ENCODE data around the gene APOOL. TPM values are rescaled to one million over a fixed set of nuclear protein-coding genes. Genes with fewer than 3 reads are reported as not detected.
"Not testable (repeated sequence)": the region's sequence is repeated elsewhere in the genome, so short reads cannot be mapped to it uniquely, and the experiment has no call there.

APOOL gene
- total RNA-seq, 1 experiment from 2014 or later = 3.4 TPM

DNA sequence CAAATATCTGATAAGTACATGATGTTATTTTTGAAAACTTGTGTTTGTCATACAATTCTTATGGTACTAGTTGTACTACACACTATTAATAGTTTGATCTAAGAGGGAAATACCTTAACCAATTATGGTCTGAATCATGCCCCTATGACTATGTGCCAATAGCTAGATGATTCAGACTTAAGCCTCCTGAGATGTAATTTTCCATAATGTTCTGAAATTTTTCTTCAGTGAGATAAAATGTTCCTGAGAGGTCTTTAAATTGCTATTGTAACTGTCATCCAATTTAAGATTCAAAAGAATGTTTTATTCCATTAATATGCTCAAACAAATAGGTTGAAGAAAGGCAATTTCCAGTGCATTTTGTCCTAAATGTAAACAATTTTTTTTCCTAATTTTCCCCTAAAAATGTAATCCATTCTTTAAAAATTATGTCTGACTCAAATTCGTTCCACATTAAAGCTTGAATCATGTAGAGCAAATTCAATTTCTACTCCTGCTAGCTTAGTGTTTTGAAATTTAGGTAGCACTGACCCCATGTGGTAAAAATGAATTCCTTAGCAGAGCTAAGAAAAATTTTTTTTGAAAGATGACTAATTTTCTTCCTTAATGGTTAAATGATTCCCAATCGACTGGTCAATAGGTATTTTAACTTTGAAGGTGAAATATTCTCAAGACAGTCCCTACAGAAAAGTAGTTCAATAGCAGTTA lies 49.1 kb downstream of the APOOL start:
- in situ Hi-C loops (cut with HindIII; ENCODE audit: low pct_unique_long_range_greater_than_20kb, low sequenced_read_pairs) = no loop called here
- DNase-seq (ENCODE audit: low read depth) = no peak

DNA sequence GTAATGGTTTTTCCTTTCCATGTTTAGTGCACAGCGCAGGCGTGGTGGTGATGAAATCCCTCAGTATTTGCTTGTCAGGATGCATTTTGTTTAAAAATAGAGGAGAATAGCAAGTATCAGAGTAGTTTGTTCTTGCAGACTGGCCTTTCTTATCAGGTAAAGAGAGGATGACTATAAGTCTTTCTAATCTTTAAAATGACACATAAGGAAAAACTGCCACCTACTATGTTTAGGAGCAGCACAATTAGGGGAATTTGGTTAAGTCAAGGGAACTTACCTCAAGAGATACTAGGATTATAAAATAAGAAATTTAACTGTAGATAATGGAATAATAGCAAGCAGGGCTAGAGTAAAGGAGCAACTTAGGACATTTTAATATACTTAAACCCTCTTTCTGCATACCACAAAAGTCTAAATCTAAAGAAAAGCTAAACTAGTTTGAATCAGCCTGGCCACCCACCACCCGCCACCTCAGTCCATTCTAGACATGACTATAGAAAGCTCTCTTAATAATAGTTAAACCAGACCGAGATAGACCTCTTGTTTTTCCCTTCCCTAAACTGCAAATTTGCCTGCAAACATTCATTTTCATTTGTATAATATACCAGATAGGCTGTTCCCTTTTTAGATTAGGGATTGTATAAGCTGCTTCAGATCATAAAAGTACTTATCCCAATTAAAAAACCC lies 62.0 kb downstream of the APOOL start:
- DNase-seq (ENCODE audit: low read depth) = no peak
- in situ Hi-C loops (cut with HindIII; ENCODE audit: low pct_unique_long_range_greater_than_20kb, low sequenced_read_pairs) = no loop called here

DNA sequence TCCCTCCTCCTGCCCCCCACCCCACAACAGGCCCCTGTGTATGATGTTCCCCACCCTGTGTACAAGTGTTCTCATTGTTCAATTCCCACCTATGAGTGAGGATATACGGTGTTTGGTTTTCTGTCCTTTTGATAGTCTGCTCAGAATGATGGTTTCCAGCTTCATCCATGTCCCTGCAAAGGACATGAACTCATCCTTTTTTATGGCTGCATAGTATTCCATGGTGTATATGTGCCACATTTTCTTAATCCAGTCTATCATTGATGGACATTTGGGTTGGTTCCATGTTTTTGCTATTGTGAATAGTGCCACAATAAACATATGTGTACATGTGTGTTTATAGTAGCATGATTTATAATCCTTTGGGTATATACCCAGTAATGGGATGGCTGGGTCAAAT lies 73.6 kb downstream of the APOOL start:
- in situ Hi-C loops (cut with HindIII; ENCODE audit: low pct_unique_long_range_greater_than_20kb, low sequenced_read_pairs) = not testable (repeated sequence)

DNA sequence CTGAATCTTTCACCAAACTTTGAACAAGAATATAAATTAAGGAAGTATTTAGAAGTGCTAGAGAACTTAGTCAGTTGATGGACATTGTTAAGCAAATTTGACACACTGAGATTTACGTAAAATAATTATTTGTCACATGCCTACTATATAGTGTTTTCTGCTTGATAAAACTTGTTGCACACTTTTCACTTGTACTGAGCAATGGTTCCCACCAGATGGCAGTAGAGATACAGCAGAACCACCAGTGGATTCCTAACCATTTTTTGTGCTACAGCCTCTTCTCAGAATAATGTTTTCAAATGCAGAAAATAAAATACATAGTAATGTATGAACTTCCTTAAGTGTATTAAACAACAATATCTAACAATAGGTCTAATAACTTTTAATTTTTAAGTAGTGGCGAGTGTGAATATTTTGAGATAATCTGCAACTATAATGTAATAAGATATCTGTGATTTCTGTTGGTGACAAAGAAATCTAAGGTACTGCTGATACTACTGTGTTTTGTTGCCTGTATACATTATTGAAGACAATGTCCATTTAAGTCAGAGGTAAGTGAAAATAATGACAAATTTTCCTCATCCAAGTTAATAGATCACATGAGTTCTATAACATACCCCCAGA lies 81.2 kb downstream of the APOOL start:
- no peak for DNase-seq (ENCODE audit: low read depth)
- in situ Hi-C loops (cut with HindIII; ENCODE audit: low pct_unique_long_range_greater_than_20kb, low sequenced_read_pairs) = no loop called here

More for the DNA sequence above, 73.6 kb downstream of the APOOL start:
- not testable (repeated sequence) for DNase-seq (ENCODE audit: low read depth)

DNA sequence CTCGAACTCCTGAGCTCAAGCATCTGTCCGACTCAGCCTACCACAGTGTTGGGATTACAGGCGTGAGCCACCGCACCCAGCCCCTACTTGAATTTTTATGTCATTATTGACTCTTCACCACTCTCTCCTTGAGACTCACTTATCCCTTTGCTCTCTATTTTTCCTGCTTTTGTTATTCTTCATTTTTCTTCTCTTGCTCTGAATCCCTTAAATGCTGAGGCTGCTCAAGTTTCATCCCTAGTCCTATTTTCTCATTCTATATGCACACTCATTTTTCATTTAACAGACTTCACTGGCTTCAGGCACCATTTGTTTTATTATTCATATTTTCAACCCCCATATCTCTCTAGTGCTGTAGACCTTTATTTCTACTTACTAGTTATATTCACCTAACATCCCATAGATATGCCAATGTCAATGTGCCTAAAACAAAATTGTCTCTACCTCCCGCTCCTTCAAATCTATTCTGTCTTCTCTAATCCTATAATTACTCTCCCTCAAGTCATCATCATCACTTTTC lies 85.7 kb downstream of the APOOL start:
- in situ Hi-C loops (cut with HindIII; ENCODE audit: low pct_unique_long_range_greater_than_20kb, low sequenced_read_pairs) = no loop called here
- DNase-seq (ENCODE audit: low read depth) = no peak

DNA sequence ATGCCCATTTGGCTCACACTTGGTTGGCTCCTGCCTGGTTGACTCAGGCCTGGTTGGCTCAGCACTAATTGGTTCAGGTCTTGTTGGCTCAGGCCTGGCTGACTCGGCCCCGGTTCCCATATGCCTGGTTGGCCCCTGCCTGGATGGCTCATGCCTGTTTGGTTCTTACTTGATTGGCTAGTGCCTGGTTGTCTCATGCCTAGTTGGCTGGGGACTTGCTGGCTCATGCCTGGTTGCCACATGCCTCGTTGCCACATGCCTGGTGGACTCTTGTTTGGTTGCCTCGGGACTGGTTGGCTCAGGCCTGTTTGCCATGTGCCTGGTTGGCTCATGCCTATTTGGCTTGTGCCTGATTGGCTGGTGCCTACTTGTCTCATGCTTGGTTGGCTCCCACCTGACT lies 103.7 kb downstream of the APOOL start:
- in situ Hi-C loops (cut with HindIII; ENCODE audit: low pct_unique_long_range_greater_than_20kb, low sequenced_read_pairs) = no loop called here
- DNase-seq (ENCODE audit: low read depth) = peak; percentile 9

DNA sequence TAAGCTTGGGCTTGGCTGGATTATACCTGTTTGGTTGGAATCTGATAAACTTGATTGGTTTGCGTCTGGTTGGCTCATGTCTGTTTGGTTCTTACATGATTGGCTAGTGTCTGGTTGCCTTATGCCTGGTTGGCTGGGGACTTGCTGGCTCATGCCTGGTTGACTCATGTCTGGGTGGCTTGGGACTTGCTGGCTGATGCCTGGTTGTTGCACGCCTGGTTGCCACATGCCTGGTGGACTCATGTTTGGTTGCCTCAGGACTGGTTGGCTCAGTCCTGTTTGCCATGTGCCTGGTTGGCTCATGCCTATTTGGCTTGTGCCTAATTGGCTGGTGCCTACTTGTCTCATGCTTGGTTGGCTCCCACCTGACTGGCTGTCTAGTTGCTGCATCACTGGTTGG lies 104.5 kb downstream of the APOOL start:
- DNase-seq (ENCODE audit: low read depth) = no peak
- in situ Hi-C loops (cut with HindIII; ENCODE audit: low pct_unique_long_range_greater_than_20kb, low sequenced_read_pairs) = no loop called here

DNA sequence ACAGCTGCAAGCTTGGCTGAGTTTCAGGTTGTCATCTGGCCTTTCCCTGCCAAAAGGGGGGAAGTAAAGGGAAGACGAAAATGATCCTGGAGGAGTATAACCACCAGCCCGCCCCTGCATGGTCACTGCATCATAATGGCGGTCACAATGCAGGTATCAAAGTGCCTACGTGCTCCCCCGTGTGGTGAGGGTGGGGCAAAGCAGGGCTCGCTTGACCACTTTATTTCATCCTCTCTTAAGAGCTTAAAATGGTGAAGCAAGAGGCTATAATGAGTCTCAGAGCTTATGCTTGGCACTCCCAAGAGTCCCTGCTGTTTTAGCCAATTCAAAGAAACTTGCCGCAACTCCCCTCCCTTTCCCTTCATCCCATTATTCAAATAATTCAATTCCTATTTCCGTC lies 105.6 kb downstream of the APOOL start:
- in situ Hi-C loops (cut with HindIII; ENCODE audit: low pct_unique_long_range_greater_than_20kb, low sequenced_read_pairs) = no loop called here
- DNase-seq (ENCODE audit: low read depth) = no peak

DNA sequence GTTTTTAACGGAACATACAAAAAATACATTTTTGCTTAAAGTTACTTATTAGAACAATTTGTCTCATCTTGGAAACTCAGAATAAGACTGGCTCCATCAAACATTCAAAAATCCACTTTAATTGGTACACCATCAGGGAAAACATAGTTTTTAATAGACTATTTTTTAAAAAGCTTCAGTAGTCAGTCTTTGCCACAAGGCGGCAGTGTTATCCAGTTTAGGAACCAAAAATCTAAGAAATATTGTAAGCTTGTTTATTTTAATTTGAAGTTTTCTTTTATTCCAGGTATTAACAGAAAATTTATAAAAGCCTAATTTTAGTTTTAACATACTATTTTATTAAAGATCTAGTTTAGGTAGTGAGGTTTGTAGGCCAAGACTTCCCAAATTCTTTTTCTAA lies 107.7 kb downstream of the APOOL start:
- in situ Hi-C loops (cut with HindIII; ENCODE audit: low pct_unique_long_range_greater_than_20kb, low sequenced_read_pairs) = no loop called here
- DNase-seq (ENCODE audit: low read depth) = no peak

DNA sequence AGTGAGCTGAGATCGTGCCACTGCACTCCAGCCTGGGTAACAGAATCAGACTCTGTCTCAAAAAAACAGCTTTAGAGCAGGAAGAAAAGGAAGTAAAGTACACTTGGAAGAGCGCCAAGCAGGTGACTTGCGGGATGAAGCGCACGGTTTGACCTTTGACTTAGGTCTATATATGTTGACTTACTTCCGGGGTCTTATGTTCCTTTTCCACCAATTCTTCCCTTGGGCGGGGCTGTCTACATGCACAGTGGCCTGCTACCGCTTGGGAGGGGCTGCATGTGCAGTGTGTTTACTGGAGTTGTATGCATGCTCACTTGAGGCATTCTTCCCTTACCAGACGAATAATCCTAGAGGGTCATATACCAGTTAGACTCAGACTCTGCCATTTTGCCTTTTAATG lies 108.6 kb downstream of the APOOL start:
- DNase-seq (ENCODE audit: low read depth) = no peak
- in situ Hi-C loops (cut with HindIII; ENCODE audit: low pct_unique_long_range_greater_than_20kb, low sequenced_read_pairs) = no loop called here

DNA sequence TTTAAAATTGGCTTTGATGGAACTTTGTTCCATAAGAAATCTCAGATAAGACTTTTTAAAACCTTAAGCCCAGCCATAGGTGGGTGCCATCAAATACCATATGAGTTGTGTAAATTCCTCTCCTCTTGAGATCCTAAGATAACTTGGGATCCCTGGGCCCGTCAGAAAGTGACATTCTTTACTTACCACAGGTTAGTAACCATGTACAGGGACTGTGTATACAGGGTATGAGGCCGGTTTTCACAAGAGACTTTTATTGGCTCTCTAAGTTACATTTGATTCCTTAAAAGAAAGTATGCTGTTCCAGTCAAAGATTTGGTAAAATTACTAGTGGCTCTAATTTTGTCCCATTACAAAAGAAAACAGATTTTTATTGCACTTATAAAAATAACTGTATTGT lies 110.1 kb downstream of the APOOL start:
- in situ Hi-C loops (cut with HindIII; ENCODE audit: low pct_unique_long_range_greater_than_20kb, low sequenced_read_pairs) = no loop called here
- no peak for DNase-seq (ENCODE audit: low read depth)

DNA sequence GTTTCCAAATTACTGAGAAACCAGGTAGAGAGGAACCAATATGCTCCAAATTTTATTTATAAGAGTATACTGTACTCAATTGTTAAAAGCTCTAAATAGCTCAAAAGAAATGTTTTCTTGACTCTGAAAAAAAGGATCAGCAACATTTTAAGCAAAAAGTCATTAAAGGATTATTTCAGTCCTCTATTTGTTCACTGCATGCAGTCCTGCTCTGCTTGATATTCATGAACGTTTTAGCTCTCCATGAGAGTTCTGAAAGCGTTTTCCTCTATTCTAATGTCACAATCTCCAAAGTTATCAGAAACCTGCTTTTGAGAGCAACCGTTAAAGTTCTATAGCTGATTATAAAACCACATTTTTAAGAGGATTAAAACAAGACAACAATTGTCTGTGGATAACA lies 110.5 kb downstream of the APOOL start:
- in situ Hi-C loops (cut with HindIII; ENCODE audit: low pct_unique_long_range_greater_than_20kb, low sequenced_read_pairs) = no loop called here
- no peak for DNase-seq (ENCODE audit: low read depth)

DNA sequence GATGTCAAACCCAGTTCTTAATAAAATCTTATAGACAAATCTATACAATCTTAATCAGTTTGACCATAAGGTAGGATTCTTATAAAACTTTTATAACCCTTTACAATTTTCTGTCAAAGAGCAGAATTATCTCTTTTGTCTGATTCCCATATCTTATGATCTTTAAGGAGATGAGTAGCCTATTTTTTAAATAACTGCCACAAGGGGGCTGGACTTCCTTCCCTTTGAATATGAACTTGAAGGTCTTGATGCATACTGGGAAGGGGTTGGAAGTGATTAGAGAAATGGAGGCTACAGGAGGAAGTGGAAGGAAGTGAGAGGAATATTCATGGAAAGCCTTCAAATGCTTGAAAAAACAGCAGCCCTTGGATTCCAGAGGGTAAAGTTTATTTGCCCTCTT lies 111.1 kb downstream of the APOOL start:
- in situ Hi-C loops (cut with HindIII; ENCODE audit: low pct_unique_long_range_greater_than_20kb, low sequenced_read_pairs) = no loop called here
- no peak for DNase-seq (ENCODE audit: low read depth)

DNA sequence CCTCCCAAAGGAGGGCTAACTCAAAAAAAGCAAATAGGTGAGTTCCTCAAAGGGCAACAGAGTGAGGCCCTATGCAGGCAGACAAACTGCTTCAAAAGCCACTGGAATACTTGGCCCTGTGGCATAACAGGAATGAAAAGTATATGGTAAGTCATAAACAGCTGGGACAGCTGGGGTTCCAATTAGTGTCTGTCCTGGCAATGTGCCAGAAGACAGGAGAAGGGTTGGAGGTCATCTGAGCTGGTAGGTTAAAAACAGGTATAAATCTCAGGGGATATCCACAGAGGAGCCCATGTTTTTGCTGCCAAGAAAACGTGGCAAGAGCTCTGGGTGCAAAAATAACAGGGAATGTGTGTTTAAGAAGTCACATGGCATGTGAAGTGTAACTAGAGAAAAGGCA lies 111.6 kb downstream of the APOOL start:
- DNase-seq (ENCODE audit: low read depth) = no peak
- in situ Hi-C loops (cut with HindIII; ENCODE audit: low pct_unique_long_range_greater_than_20kb, low sequenced_read_pairs) = no loop called here

DNA sequence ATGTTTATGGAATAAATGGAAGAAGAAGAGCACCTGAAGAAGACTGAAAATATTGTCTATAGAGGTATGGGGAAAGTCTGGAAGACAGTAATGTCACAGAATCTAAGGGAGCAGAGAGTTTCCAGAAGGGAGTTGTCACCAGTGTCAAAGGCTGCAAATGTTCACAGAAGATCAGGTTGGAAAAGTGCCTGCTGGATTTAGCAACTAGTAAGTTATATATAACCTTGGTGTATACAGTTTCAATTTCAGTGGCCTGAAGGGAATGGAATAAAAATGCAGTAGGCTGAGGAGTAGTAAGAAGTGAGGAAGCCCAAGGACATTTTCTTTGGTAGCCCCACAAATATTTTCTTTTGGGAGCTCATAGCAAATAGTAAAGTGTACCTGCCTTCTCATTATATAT lies 132.7 kb downstream of the APOOL start:
- in situ Hi-C loops (cut with HindIII; ENCODE audit: low pct_unique_long_range_greater_than_20kb, low sequenced_read_pairs) = no loop called here
- DNase-seq (ENCODE audit: low read depth) = no peak

DNA sequence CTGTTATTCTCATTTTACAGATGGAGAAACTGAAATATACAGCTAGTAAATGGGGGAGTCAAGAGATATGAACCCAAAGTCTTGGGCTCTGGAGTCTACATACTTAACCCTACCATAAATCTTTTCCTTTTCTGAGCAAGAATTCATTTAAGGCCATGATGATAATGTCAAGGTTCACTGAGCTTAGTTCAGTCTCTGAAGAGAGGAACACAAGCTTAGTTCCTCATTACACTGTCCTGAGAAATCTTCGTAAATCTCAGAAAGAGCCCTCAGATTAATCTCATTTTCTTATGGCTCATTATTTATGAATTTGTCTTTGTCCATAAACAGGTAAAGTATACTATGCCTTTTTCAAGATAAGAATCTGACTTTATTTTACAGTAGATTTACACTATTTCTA lies 135.7 kb downstream of the APOOL start:
- no peak for DNase-seq (ENCODE audit: low read depth)
- in situ Hi-C loops (cut with HindIII; ENCODE audit: low pct_unique_long_range_greater_than_20kb, low sequenced_read_pairs) = no loop called here

DNA sequence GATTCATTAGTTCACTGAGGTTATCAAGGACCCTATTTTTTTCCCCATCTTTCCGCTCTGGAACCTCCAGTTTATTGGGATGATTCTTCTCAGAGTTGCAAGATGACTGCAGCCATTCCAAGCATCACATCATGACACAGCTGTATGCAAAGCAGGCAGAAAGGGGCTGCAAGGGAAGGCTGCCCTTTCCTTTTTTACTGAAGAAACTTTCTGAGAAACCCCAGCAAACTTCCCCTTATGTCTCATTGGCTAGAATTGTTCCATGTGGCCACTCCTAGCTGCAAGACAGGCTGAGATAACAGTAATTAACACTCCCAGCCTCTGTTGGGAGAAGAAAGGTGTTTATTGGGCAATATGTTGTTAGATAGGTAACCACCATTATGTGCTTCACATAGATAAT lies 137.3 kb downstream of the APOOL start:
- no peak for DNase-seq (ENCODE audit: low read depth)
- in situ Hi-C loops (cut with HindIII; ENCODE audit: low pct_unique_long_range_greater_than_20kb, low sequenced_read_pairs) = no loop called here
